ENCODE measurements around the gene TAGLN.

TAGLN gene

GRCh38 chr11:117230999-117231841 is 32.0 kb downstream of the TAGLN start:
- no peak for DNase-seq (ENCODE audit: low read depth)

- no peak for DNase-seq (ENCODE audit: low read depth)
These were observed 32.6 kb downstream of the TAGLN start, which contains the start of gene PCSK7 for GRCh38 chr11:117231842-117232091. TSS of gene PCSK7 (minus strand) at chr11:117232073. CDS start at chr11:117229844, 2,229 bp downstream.

GRCh38 chr11:117232092-117232878 is 33.1 kb downstream of the TAGLN start, which contains the start of gene RNF214:
TSS of gene RNF214 (plus strand) at chr11:117232671. CDS start at chr11:117234273, 1,602 bp downstream.
- peak; percentile 63 for DNase-seq (ENCODE audit: low read depth)

- no peak for DNase-seq (ENCODE audit: low read depth)
These were observed 33.8 kb downstream of the TAGLN start for GRCh38 chr11:117232911-117233409.

GRCh38 chr11:117238221-117238620 is 39.1 kb downstream of the TAGLN start:
- DNase-seq (ENCODE audit: low read depth): no peak

- DNase-seq (ENCODE audit: low read depth): peak; percentile 86
These were observed 40.1 kb downstream of the TAGLN start for GRCh38 chr11:117239295-117239694.

GRCh38 chr11:117248341-117248740 is 49.2 kb downstream of the TAGLN start:
- DNase-seq (ENCODE audit: low read depth): no peak

- no peak for DNase-seq (ENCODE audit: low read depth)
These were observed 50.4 kb downstream of the TAGLN start for GRCh38 chr11:117249571-117249970.

GRCh38 chr11:117251506-117251905 is 52.3 kb downstream of the TAGLN start:
- DNase-seq (ENCODE audit: low read depth): no peak

GRCh38 chr11:117255966-117256365 is 56.8 kb downstream of the TAGLN start:
- no peak for DNase-seq (ENCODE audit: low read depth)

- no peak for DNase-seq (ENCODE audit: low read depth)
These were observed 57.4 kb downstream of the TAGLN start for GRCh38 chr11:117256573-117256972.
